Naive thymus-derived CD4-positive, alpha-beta T cell (primary cell): ENCODE data around the gene SLC2A4. TPM values are rescaled to one million over a fixed set of nuclear protein-coding genes. Genes with fewer than 3 reads are reported as not detected.

Source experiments
- ATAC-seq: fragments of 150-1000 bp; cut with Tn5 transposase; 2 replicates; pipeline ENCODE4 v1.10.0; 2021; ENCODE audit warnings: mild to moderate bottlenecking, moderate library complexity
- CTCF ChIA-PET: fragments of 350-600 bp; sonication (Branson Sonifier 250); formaldehyde crosslinking; loops from one replicate; lab custom pipeline; 2021; ENCODE audit warnings: antibody characterized with exemption; lab: Charles Lee
- POLR2A ChIA-PET: fragments of 350-600 bp; sonication (Branson Sonifier 250); formaldehyde crosslinking; loops from one replicate; lab custom pipeline; 2021; ENCODE audit warnings: antibody characterized with exemption, inconsistent platforms; lab: Charles Lee
- DNase-seq, 9 donors: peaks; one replicate each; pipeline versions ENCODE4 v3.0.0 to v3.0.0-alpha.2; 2020 to 2022; ENCODE audit warnings: mixed read lengths in 1 of 9
- H3K27ac ChIP-seq: one replicate; pipeline ENCODE4 v1.7.0; 2013; ENCODE audit warnings: mild to moderate bottlenecking, low read depth, low read length, moderate library complexity
- H3K27me3 ChIP-seq, 2 donors: one replicate each; pipeline ENCODE4 v1.7.0; 2013; ENCODE audit warnings: low read length in 2 of 2, mild to moderate bottlenecking in 2 of 2, moderate library complexity in 2 of 2; ENCODE audit not compliant: control insufficient read depth in 2 of 2, insufficient read depth in 2 of 2
- H3K36me3 ChIP-seq, 3 experiments: 1 replicate in 2 of 3; 2 replicates in 1 of 3; pipeline ENCODE4 v1.7.0; 2013; ENCODE audit warnings: low read length in 3 of 3, mild to moderate bottlenecking in 3 of 3, moderate library complexity in 1 of 3; ENCODE audit not compliant: insufficient read depth in 3 of 3, control insufficient read depth in 2 of 3
- H3K4me1 ChIP-seq, 2 donors: one replicate each; pipeline ENCODE4 v1.7.0; 2013; ENCODE audit warnings: low read length in 2 of 2, mild to moderate bottlenecking in 2 of 2, moderate library complexity in 1 of 2; ENCODE audit not compliant: control insufficient read depth in 2 of 2, insufficient read depth in 2 of 2
- H3K4me3 ChIP-seq: 2 replicates; pipeline ENCODE4 v1.7.0; 2013; ENCODE audit warnings: mild to moderate bottlenecking, low read length
- H3K9me3 ChIP-seq, 3 experiments: 1 replicate in 2 of 3; 2 replicates in 1 of 3; pipeline ENCODE4 v1.7.0; 2013; ENCODE audit warnings: low read length in 3 of 3; ENCODE audit not compliant: control insufficient read depth in 2 of 3
- H3K27ac Mint-ChIP-seq, 9 donors: one replicate each; pipeline ENCODE4 v1.8.0; 2020 to 2022; ENCODE audit warnings: mixed read lengths in 9 of 9, mild to moderate bottlenecking in 8 of 9, moderate library complexity in 5 of 9, inconsistent platforms in 2 of 9
- H3K27me3 Mint-ChIP-seq, 5 donors: one replicate each; pipeline ENCODE4 v1.8.0; 2021 to 2022; ENCODE audit warnings: mixed read lengths in 5 of 5, mild to moderate bottlenecking in 1 of 5
- H3K36me3 Mint-ChIP-seq, 5 donors: one replicate each; pipeline ENCODE4 v1.8.0; 2020 to 2022; ENCODE audit warnings: mixed read lengths in 5 of 5, mild to moderate bottlenecking in 3 of 5, inconsistent platforms in 1 of 5
- H3K4me1 Mint-ChIP-seq, 7 donors: one replicate each; pipeline ENCODE4 v1.8.0; 2020 to 2022; ENCODE audit warnings: mixed read lengths in 7 of 7, mild to moderate bottlenecking in 3 of 7, inconsistent platforms in 1 of 7
- H3K4me3 Mint-ChIP-seq, 10 donors: one replicate each; pipeline ENCODE4 v1.8.0; 2020 to 2022; ENCODE audit warnings: mild to moderate bottlenecking in 10 of 10, mixed read lengths in 10 of 10, moderate library complexity in 6 of 10, inconsistent platforms in 2 of 10
- H3K9me3 Mint-ChIP-seq, 11 donors: one replicate each; pipeline ENCODE4 v1.8.0; 2020 to 2022; ENCODE audit warnings: mixed read lengths in 11 of 11, mild to moderate bottlenecking in 4 of 11, inconsistent platforms in 1 of 11, moderate library complexity in 1 of 11
- intact Hi-C, 2 donors: fragments of 100-400 bp; cut with micrococcal nuclease; formaldehyde crosslinking; loops; one replicate each; pipeline ENCODE4 v1.15.1; 2023
- polyA plus RNA-seq, 2 donors: library from polyadenylated mRNA; unstranded; fragments of 300-500 nt; fragmentation: Illumina TruSeq; gene quantifications; one replicate each; pipeline ENCODE4 v1.2.3, GENCODE V29; 2021
- total RNA-seq, 6 experiments: library from RNA in 5 of 6; stranded (reverse) in 5 of 6; gene quantifications; 1 replicate in 5 of 6; 2 replicates in 1 of 6; pipeline ENCODE4 v1.2.3 and lab custom pipeline; 2021 to 2026

SLC2A4 gene
- total and polyA plus RNA-seq, 7 experiments from 2014 or later = not detected

- H3K9me3 Mint-ChIP-seq = peaks cover 0 to 13% (median 0%) of the 10 kb centered on the region in 11 donors
- H3K36me3 ChIP-seq = peaks cover 5 to 49% (median 8%) of the 10 kb centered on the region in 3 experiments
- intact Hi-C loops = loop anchor here (1.0 to 10.0 kb wide), 18 partner anchors 13 to 917 kb away; partner anchors contain the start of genes EIF5A (in 2 of the 2), ELP5 (in 2 of the 2), TMEM102 (in 2 of the 2) and TP53 (in 2 of the 2)
- peak within 1 kb of the TSS; percentile 76 for H3K4me3 ChIP-seq
- DNase-seq (peak; percentile 91 to 98 (median 97)), ATAC-seq (peak; percentile 78)
- H3K4me1 Mint-ChIP-seq = peaks cover 38 to 67% (median 60%) of the 10 kb centered on the region in 7 donors
- H3K4me1 ChIP-seq = peaks cover 32 to 44% of the 10 kb centered on the region in 2 donors
- H3K27ac ChIP-seq = peak within 1 kb of the TSS; percentile 92
- peaks cover 5 to 34% (median 18%) of the 10 kb centered on the region in 5 donors for H3K36me3 Mint-ChIP-seq
- ChIA-PET POLR2A (interaction anchor here (0.6 to 14.4 kb wide), 14 partner anchors 11 to 448 kb away, joined by 3 to 265 read pairs (median 5); partner anchors contain the start of genes ACADVL, ACAP1, CTDNEP1 and DLG4), CTCF (interaction anchor here (1.6 kb wide), 1 partner anchor 19 kb away, joined by 9 read pairs; the partner anchor contains the start of genes ACADVL and DLG4)
- peaks cover 0 to 7% (median 0%) of the 10 kb centered on the region in 5 donors for H3K27me3 Mint-ChIP-seq
- peak within 1 kb of the TSS; percentile 88 to 98 (median 95) for H3K4me3 Mint-ChIP-seq
- H3K27ac Mint-ChIP-seq = peak within 1 kb of the TSS; percentile 55 to 100 (median 95)
- no peaks in the 10 kb centered on the region for H3K27me3 ChIP-seq
- no peaks in the 10 kb centered on the region for H3K9me3 ChIP-seq
Measured at GRCh38 chr17:7239091-7240027, 42.2 kb upstream of the SLC2A4 start, which contains the start of gene PHF23. Gene PHF23 (minus strand): TSS chr17:7239457. CDS start chr17:7239279, 178 bp downstream.

GRCh38 chr17:7240375-7240774 lies 41.1 kb upstream of the SLC2A4 start:
- H3K27me3 ChIP-seq = no peaks in the 10 kb centered on the region
- H3K27ac ChIP-seq = peak overlapping the region; percentile 92
- no peak for ATAC-seq
- H3K4me3 ChIP-seq = no peak overlapping the region
- intact Hi-C loops = loop anchor here in 1 of 2 donors (5.0 kb wide), 1 partner anchor 588 kb away; the partner anchor contains the start of genes C17orf100 and MED31
- H3K9me3 Mint-ChIP-seq = peaks cover 0 to 10% (median 0%) of the 10 kb centered on the region in 11 donors
- H3K4me3 Mint-ChIP-seq = peak overlapping the region; percentile 88 to 98 (median 95)
- peaks cover 22 to 37% of the 10 kb centered on the region in 2 donors for H3K4me1 ChIP-seq
- H3K27ac Mint-ChIP-seq = peak overlapping the region; percentile 29 to 100 (median 97)
- CTCF ChIA-PET = no interaction called here
- H3K4me1 Mint-ChIP-seq = peaks cover 38 to 57% (median 52%) of the 10 kb centered on the region in 7 donors
- H3K9me3 ChIP-seq = no peaks in the 10 kb centered on the region
- peaks cover 0 to 5% (median 0%) of the 10 kb centered on the region in 5 donors for H3K27me3 Mint-ChIP-seq
- H3K36me3 Mint-ChIP-seq = peaks cover 5 to 32% (median 21%) of the 10 kb centered on the region in 5 donors
- POLR2A ChIA-PET = interaction anchor here (0.6 to 14.4 kb wide), 10 partner anchors 8 to 447 kb away, joined by 3 to 265 read pairs (median 13); partner anchors contain the start of genes ACADVL, ACAP1, CTDNEP1 and DLG4
- H3K36me3 ChIP-seq = peaks cover 5 to 47% (median 13%) of the 10 kb centered on the region in 3 experiments
- no peak for DNase-seq

- Mint-ChIP-seq H3K4me3 (peak overlapping the region; percentile 88 to 98 (median 96)), H3K27me3 (peaks cover 0 to 5% (median 0%) of the 10 kb centered on the region in 5 donors), H3K27ac (peak overlapping the region; percentile 96 to 100 (median 98)), H3K4me1 (peaks cover 31 to 51% (median 46%) of the 10 kb centered on the region in 7 donors), H3K36me3 (peaks cover 7 to 31% (median 21%) of the 10 kb centered on the region in 5 donors), H3K9me3 (peaks cover 0 to 9% (median 0%) of the 10 kb centered on the region in 11 donors)
- CTCF ChIA-PET = interaction anchor here (0.7 to 1.8 kb wide), 3 partner anchors 10 to 274 kb away, joined by 3 to 6 read pairs (median 4); partner anchors contain the start of genes ACADVL, CTDNEP1, DLG4 and ELP5
- peak overlapping the region; percentile 92 for H3K27ac ChIP-seq
- peak overlapping the region; percentile 100 for H3K4me3 ChIP-seq
- no peaks in the 10 kb centered on the region for H3K9me3 ChIP-seq
- H3K27me3 ChIP-seq = no peaks in the 10 kb centered on the region
- ATAC-seq (no peak), DNase-seq (no peak)
- H3K4me1 ChIP-seq = peaks cover 22 to 37% of the 10 kb centered on the region in 2 donors
- POLR2A ChIA-PET = interaction anchor here (0.7 to 14.4 kb wide), 9 partner anchors 9 to 446 kb away, joined by 3 to 265 read pairs (median 13); partner anchors contain the start of genes ACADVL, ACAP1, CTDNEP1 and DLG4
- peaks cover 8 to 44% (median 19%) of the 10 kb centered on the region in 3 experiments for H3K36me3 ChIP-seq
- intact Hi-C loops = loop anchor here in 1 of 2 donors (5.0 kb wide), 1 partner anchor 589 kb away; the partner anchor contains the start of genes C17orf100 and MED31
Measured at GRCh38 chr17:7241090-7241733, 40.3 kb upstream of the SLC2A4 start.

- Histone ChIP-seq H3K9me3 (no peaks in the 10 kb centered on the region), H3K27me3 (no peaks in the 10 kb centered on the region), H3K4me1 (peaks cover 22 to 33% of the 10 kb centered on the region in 2 donors), H3K4me3 (peak within 1 kb of the TSS; percentile 100), H3K36me3 (peaks cover 13 to 44% (median 21%) of the 10 kb centered on the region in 3 experiments), H3K27ac (peak within 1 kb of the TSS; percentile 92)
- Mint-ChIP-seq H3K4me3 (peak within 1 kb of the TSS; percentile 88 to 98 (median 96)), H3K27ac (peak within 1 kb of the TSS; percentile 96 to 100 (median 98)), H3K9me3 (peaks cover 0 to 9% (median 0%) of the 10 kb centered on the region in 11 donors), H3K27me3 (peaks cover 0 to 5% (median 0%) of the 10 kb centered on the region in 5 donors), H3K4me1 (peaks cover 27 to 51% (median 40%) of the 10 kb centered on the region in 7 donors), H3K36me3 (peaks cover 7 to 31% (median 20%) of the 10 kb centered on the region in 5 donors)
- ATAC-seq (peak; percentile 65), DNase-seq (peak; percentile 81 to 92 (median 89))
- CTCF ChIA-PET = interaction anchor here (0.7 to 1.8 kb wide), 5 partner anchors 10 to 273 kb away, joined by 3 to 6 read pairs (median 4); partner anchors contain the start of genes ACADVL, CTDNEP1, DLG4 and ELP5
- POLR2A ChIA-PET = interaction anchor here (0.6 to 14.4 kb wide), 21 partner anchors 8 to 1773 kb away, joined by 3 to 265 read pairs (median 4); partner anchors contain the start of genes ACADVL, ACAP1, CTDNEP1 and DHX33
- intact Hi-C loops = loop anchor here (2.0 to 5.0 kb wide), 3 partner anchors 207 to 590 kb away; partner anchors contain the start of genes C17orf100 (in 1 of the 2) and MED31 (in 1 of the 2)
Measured at GRCh38 chr17:7241783-7242716, 39.5 kb upstream of the SLC2A4 start, which contains the start of gene GABARAP. Gene GABARAP (minus strand): TSS chr17:7242449. CDS start chr17:7242330, 119 bp downstream.
